GM23338 (cell line): Measurements from ENCODE around the gene CLEC4E. TPM values are rescaled to one million over a fixed set of nuclear protein-coding genes. Genes with fewer than 3 reads are reported as not detected.
A peak's percentile ranks its signal among the peaks of the same experiment; 100 is the strongest.

ENCODE experiments used
- ATAC-seq: fragments of 200-7000 bp; cut with Tn5 transposase; 3 replicates; pipeline ENCODE4 v1.9.1; 2020
- DNase-seq: peaks from one replicate; pipeline ENCODE4 v3.0.0-alpha.2; 2015; ENCODE audit warnings: low spot score
- H2AFZ ChIP-seq: fragments of 200-600 bp; sonication (generic); 2 replicates; pipeline ENCODE4 v1.8.0; 2016; ENCODE audit warnings: antibody characterized with exemption, mild to moderate bottlenecking, moderate library complexity
- H3F3A ChIP-seq: fragments of 200-600 bp; sonication (generic); replicated peaks from 2 replicates; pipeline ENCODE4 v1.8.0; 2017; ENCODE audit warnings: antibody characterized with exemption, mixed run types, low read depth
- H3K27ac ChIP-seq: fragments of 200-600 bp; sonication (generic); 2 replicates; pipeline ENCODE4 v1.6.1; 2016; ENCODE audit warnings: low read depth
- H3K27me3 ChIP-seq: fragments of 200-600 bp; sonication (generic); 2 replicates; pipeline ENCODE4 v1.8.0; 2016; ENCODE audit warnings: mild to moderate bottlenecking, mixed run types, moderate library complexity; ENCODE audit not compliant: insufficient read depth
- H3K36me3 ChIP-seq: fragments of 200-600 bp; sonication (generic); 2 replicates; pipeline ENCODE4 v1.8.0; 2016; ENCODE audit warnings: mild to moderate bottlenecking; ENCODE audit not compliant: insufficient read depth
- H3K4me1 ChIP-seq: fragments of 200-600 bp; sonication (generic); 2 replicates; pipeline ENCODE4 v1.8.0; 2016; ENCODE audit warnings: mild to moderate bottlenecking, moderate library complexity; ENCODE audit not compliant: insufficient read depth
- H3K4me2 ChIP-seq: fragments of 200-600 bp; sonication (generic); 2 replicates; pipeline ENCODE4 v1.7.1; 2017; ENCODE audit warnings: mixed run types
- H3K4me3 ChIP-seq: fragments of 200-600 bp; sonication (generic); 2 replicates; pipeline ENCODE4 v1.6.1; 2016; ENCODE audit warnings: mixed run types
- H3K79me2 ChIP-seq: fragments of 200-600 bp; sonication (generic); replicated peaks from 2 replicates; pipeline ENCODE4 v1.8.0; 2017; ENCODE audit warnings: mild to moderate bottlenecking; ENCODE audit not compliant: insufficient read depth
- H3K9me2 ChIP-seq: fragments of 200-600 bp; sonication (generic); 2 replicates; pipeline ENCODE4 v1.8.0; 2017; ENCODE audit not compliant: insufficient read depth
- H4K20me1 ChIP-seq: fragments of 200-600 bp; sonication (generic); replicated peaks from 2 replicates; pipeline ENCODE4 v1.8.0; 2017; ENCODE audit warnings: mild to moderate bottlenecking; ENCODE audit not compliant: insufficient read depth
- H3K27ac Mint-ChIP-seq: 2 replicates; pipeline ENCODE4 v1.8.0; 2020; ENCODE audit warnings: inconsistent platforms, mild to moderate bottlenecking, moderate library complexity, mixed read lengths
- H3K27me3 Mint-ChIP-seq: 3 replicates; pipeline ENCODE4 v1.8.0; 2022; ENCODE audit warnings: low read depth, mild to moderate bottlenecking, moderate library complexity, mixed read lengths, inconsistent platforms; ENCODE audit not compliant: insufficient read depth, poor library complexity
- H3K36me3 Mint-ChIP-seq: 3 replicates; pipeline ENCODE4 v1.8.0; 2021; ENCODE audit warnings: low read depth, mild to moderate bottlenecking, inconsistent platforms, moderate library complexity, mixed read lengths
- H3K4me1 Mint-ChIP-seq: 3 replicates; pipeline ENCODE4 v1.8.0; 2020; ENCODE audit warnings: mild to moderate bottlenecking, inconsistent platforms, mixed read lengths
- H3K4me3 Mint-ChIP-seq: 3 replicates; pipeline ENCODE4 v1.8.0; 2021; ENCODE audit warnings: moderate library complexity, mild to moderate bottlenecking, inconsistent platforms, mixed read lengths
- H3K9me3 Mint-ChIP-seq: 3 replicates; pipeline ENCODE4 v1.8.0; 2020; ENCODE audit warnings: moderate library complexity, mild to moderate bottlenecking, inconsistent platforms, mixed read lengths
- CREB1 ChIP-seq: fragments of 250-450 bp; sonication (Bioruptor Pico); IDR thresholded peaks from 2 replicates; pipeline ENCODE4 v1.5.0; 2020; ENCODE audit warnings: low read depth, mild to moderate bottlenecking, moderate library complexity
- EZH2phosphoT487 ChIP-seq: fragments of 200-600 bp; sonication (generic); IDR thresholded peaks from one replicate; pipeline ENCODE4 v1.8.1; 2018; ENCODE audit warnings: antibody characterized with exemption; ENCODE audit not compliant: unreplicated experiment
- JUNB ChIP-seq: IDR thresholded peaks from one replicate; pipeline ENCODE4 v1.6.1; 2016; ENCODE audit warnings: antibody characterized with exemption; ENCODE audit not compliant: unreplicated experiment
- NANOG ChIP-seq: IDR thresholded peaks from 2 replicates; pipeline ENCODE4 v1.6.1; 2016; ENCODE audit warnings: antibody characterized with exemption, borderline replicate concordance
- POLR2AphosphoS5 ChIP-seq: IDR thresholded peaks from 2 replicates; pipeline ENCODE4 v1.6.1; 2016; ENCODE audit warnings: antibody characterized with exemption, low read depth
- STAT1 ChIP-seq: IDR thresholded peaks from one replicate; pipeline ENCODE4 v1.6.1; 2016; ENCODE audit warnings: antibody characterized with exemption; ENCODE audit not compliant: unreplicated experiment
- ZNF114 ChIP-seq: fragments of 250-450 bp; sonication (Bioruptor Pico); IDR thresholded peaks from 2 replicates; pipeline ENCODE4 v1.5.0; 2020; ENCODE audit warnings: mild to moderate bottlenecking, moderate library complexity
- ZNF331 ChIP-seq: fragments of 250-450 bp; sonication (Bioruptor Pico); IDR thresholded peaks from 2 replicates; pipeline ENCODE4 v1.5.0; 2020; ENCODE audit warnings: low read depth, mild to moderate bottlenecking, moderate library complexity
- polyA plus RNA-seq: library from polyadenylated mRNA; unstranded; fragments of >200 nt; fragmentation: Nextera tagmentation; extraction: Ambion mirVana; gene quantifications from 2 replicates; pipeline ENCODE4 v1.2.1, GENCODE V29; 2016
- total RNA-seq: library from RNA; depleted of rRNA; stranded (reverse); fragments of >200 nt; shearing (Covaris generic); gene quantifications from 2 replicates; pipeline ENCODE4 v1.2.3, GENCODE V29; 2014
- TF ChIP-seq, protein P1 (sequence below), 2 experiments: fragments of 200-600 bp in 1 of 2; sonication (generic) in 1 of 2; conservative IDR thresholded peaks; 2 replicates each; pipeline versions ENCODE4 v1.5.1 to v1.6.1; 2016 to 2017; ENCODE audit warnings: antibody characterized with exemption in 2 of 2, low read depth in 2 of 2, mild to moderate bottlenecking in 2 of 2, moderate library complexity in 1 of 2
- TF ChIP-seq, protein P2 (sequence below): IDR thresholded peaks from one replicate; pipeline ENCODE4 v1.6.1; 2018; ENCODE audit warnings: antibody characterized with exemption; ENCODE audit not compliant: unreplicated experiment

Gene CLEC4E
- total and polyA plus RNA-seq, 2 experiments from 2014 or later: not detected

DNA sequence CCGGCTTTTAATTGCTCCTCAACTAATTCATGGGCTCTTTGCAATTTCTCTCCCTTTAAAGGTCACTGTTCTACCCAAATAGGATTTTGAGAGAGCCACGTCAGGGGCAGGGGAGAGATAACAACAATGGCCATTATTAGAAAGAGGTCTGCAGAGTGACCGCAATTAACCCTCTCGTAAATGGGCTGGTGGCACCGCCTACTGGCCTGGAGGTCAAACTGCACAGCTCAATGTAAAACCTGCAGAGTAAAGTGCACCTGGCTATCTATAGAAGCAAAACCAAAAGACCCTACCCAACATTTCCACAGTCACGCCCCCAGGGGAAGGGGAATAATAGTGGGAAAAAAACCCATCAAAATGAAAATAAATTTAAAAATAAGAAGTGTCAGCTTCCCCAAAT, 21.6 kb upstream of the CLEC4E start:
- H2AFZ ChIP-seq: no peak overlapping the region
- Mint-ChIP-seq H3K9me3 (peaks cover 21% of the 10 kb centered on the region), H3K36me3 (peaks cover 18% of the 10 kb centered on the region), H3K4me1 (peaks cover 28% of the 10 kb centered on the region), H3K27me3 (no peaks in the 10 kb centered on the region), H3K27ac (no peak overlapping the region), H3K4me3 (no peak overlapping the region)
- DNase-seq (peak; percentile 61), ATAC-seq (0 out of 3 replicates have a peak, but pooled peaks have one; percentile 18)
- no peaks in the 10 kb centered on the region for H3K79me2 ChIP-seq
- 0 out of 2 replicates have a peak overlapping the region, but pooled peaks have one; percentile 14 for H3K4me2 ChIP-seq
- H3K9me2 ChIP-seq: no peaks in the 10 kb centered on the region
- no peaks in the 10 kb centered on the region for H4K20me1 ChIP-seq
- H3K27ac ChIP-seq: peak overlapping the region; percentile 61; the same call in 1 of the 2 replicates
- H3K4me1 ChIP-seq: peaks cover 29% of the 10 kb centered on the region
- H3K4me3 ChIP-seq: no peak overlapping the region
- no peaks in the 10 kb centered on the region for H3F3A ChIP-seq
- TF ChIP-seq, protein P1, sequence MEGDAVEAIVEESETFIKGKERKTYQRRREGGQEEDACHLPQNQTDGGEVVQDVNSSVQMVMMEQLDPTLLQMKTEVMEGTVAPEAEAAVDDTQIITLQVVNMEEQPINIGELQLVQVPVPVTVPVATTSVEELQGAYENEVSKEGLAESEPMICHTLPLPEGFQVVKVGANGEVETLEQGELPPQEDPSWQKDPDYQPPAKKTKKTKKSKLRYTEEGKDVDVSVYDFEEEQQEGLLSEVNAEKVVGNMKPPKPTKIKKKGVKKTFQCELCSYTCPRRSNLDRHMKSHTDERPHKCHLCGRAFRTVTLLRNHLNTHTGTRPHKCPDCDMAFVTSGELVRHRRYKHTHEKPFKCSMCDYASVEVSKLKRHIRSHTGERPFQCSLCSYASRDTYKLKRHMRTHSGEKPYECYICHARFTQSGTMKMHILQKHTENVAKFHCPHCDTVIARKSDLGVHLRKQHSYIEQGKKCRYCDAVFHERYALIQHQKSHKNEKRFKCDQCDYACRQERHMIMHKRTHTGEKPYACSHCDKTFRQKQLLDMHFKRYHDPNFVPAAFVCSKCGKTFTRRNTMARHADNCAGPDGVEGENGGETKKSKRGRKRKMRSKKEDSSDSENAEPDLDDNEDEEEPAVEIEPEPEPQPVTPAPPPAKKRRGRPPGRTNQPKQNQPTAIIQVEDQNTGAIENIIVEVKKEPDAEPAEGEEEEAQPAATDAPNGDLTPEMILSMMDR (conservative IDR thresholded peaks at IDR 0.05; ENCODE audit: low read depth in 2 of 2): peak; percentile 67 to 86
- TF ChIP-seq, protein P2, sequence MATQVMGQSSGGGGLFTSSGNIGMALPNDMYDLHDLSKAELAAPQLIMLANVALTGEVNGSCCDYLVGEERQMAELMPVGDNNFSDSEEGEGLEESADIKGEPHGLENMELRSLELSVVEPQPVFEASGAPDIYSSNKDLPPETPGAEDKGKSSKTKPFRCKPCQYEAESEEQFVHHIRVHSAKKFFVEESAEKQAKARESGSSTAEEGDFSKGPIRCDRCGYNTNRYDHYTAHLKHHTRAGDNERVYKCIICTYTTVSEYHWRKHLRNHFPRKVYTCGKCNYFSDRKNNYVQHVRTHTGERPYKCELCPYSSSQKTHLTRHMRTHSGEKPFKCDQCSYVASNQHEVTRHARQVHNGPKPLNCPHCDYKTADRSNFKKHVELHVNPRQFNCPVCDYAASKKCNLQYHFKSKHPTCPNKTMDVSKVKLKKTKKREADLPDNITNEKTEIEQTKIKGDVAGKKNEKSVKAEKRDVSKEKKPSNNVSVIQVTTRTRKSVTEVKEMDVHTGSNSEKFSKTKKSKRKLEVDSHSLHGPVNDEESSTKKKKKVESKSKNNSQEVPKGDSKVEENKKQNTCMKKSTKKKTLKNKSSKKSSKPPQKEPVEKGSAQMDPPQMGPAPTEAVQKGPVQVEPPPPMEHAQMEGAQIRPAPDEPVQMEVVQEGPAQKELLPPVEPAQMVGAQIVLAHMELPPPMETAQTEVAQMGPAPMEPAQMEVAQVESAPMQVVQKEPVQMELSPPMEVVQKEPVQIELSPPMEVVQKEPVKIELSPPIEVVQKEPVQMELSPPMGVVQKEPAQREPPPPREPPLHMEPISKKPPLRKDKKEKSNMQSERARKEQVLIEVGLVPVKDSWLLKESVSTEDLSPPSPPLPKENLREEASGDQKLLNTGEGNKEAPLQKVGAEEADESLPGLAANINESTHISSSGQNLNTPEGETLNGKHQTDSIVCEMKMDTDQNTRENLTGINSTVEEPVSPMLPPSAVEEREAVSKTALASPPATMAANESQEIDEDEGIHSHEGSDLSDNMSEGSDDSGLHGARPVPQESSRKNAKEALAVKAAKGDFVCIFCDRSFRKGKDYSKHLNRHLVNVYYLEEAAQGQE: no peak
- no peak for TF ChIP-seq ZNF331 (CRISPR knock-in tag)
- TF ChIP-seq STAT1: no peak
- no peak for TF ChIP-seq ZNF114 (CRISPR knock-in tag)
- H3K36me3 ChIP-seq: no peaks in the 10 kb centered on the region
- H3K27me3 ChIP-seq: no peaks in the 10 kb centered on the region

DNA sequence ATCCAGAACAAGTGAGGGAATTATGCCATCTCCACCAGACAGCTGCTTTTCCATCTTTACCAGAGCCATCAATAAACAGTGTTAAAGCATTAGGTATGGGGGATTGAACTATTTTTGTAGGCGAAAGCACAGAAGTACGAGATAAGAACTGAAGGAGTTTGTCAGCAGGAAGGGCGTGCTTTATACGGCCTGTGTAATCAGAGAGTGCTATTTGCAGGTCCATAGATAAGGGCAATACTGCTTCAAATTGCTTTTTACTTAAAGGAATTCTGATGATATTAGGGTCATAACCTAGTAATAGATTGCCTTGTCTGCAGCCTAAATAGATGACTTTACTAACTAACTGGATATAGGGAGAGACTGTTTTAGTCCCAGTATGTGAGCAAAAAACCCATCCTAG, 20.3 kb upstream of the CLEC4E start:
- H3K9me2 ChIP-seq: peaks cover 3% of the 10 kb centered on the region; the same call in 1 of the 2 replicates
- ATAC-seq (no peak), DNase-seq (no peak)
- no peak overlapping the region for H3K4me2 ChIP-seq
- H3K27me3 ChIP-seq: no peaks in the 10 kb centered on the region
- H3K9me3 Mint-ChIP-seq: peaks cover 14% of the 10 kb centered on the region
- H3K4me1 ChIP-seq: peaks cover 29% of the 10 kb centered on the region
- H3K79me2 ChIP-seq: no peaks in the 10 kb centered on the region
- no peaks in the 10 kb centered on the region for H3F3A ChIP-seq
- peaks cover 28% of the 10 kb centered on the region for H3K4me1 Mint-ChIP-seq
- H3K36me3 Mint-ChIP-seq: peaks cover 12% of the 10 kb centered on the region
- H3K27ac ChIP-seq: no peak overlapping the region
- no peak overlapping the region for H2AFZ ChIP-seq
- no peaks in the 10 kb centered on the region for H4K20me1 ChIP-seq
- no peak overlapping the region for H3K4me3 Mint-ChIP-seq
- no peak overlapping the region for H3K27ac Mint-ChIP-seq
- no peak overlapping the region for H3K4me3 ChIP-seq
- no peaks in the 10 kb centered on the region for H3K36me3 ChIP-seq
- H3K27me3 Mint-ChIP-seq: peaks cover under 1% of the 10 kb centered on the region
- no peak for TF ChIP-seq EZH2phosphoT487
- TF ChIP-seq ZNF114 (CRISPR knock-in tag): no peak
- no peak for TF ChIP-seq ZNF331 (CRISPR knock-in tag)
- no peak for TF ChIP-seq CREB1 (CRISPR knock-in tag)
- no peak for TF ChIP-seq POLR2AphosphoS5
- TF ChIP-seq, protein P2: no peak
- TF ChIP-seq NANOG: no peak
- TF ChIP-seq STAT1: no peak
- no peak for TF ChIP-seq JUNB
